ENCODE data around the gene FAM124B.

- TF ChIP-seq CTCF (IDR thresholded peaks at IDR 0.05) (peak in 1 of 12 donors; percentile 29), POLR2A (IDR thresholded peaks at IDR 0.05) (no peak)
Observed at GRCh38 chr2:224444021-224444420, 42.1 kb upstream of the FAM124B start.

Data from heart left ventricle (tissue), 13 donors.